Activated T-helper 2 cell treated with anti-CD3 and anti-CD28 coated beads, Interferon-gamma antibody, Interleukin-2, Interleukin-4, amounts not matched to agents 10 μg/mL and 5 μg/mL and 100 μg/mL, durations not matched to agents 14 hours and 24 hours and 36 hours (primary cell): ENCODE results near the gene TULP3. TPM values are rescaled to one million over a fixed set of nuclear protein-coding genes. Genes with fewer than 3 reads are reported as not detected.

ENCODE experiments used
- DNase-seq: peaks from one replicate; pipeline ENCODE4 v3.0.0; 2021; ENCODE audit warnings: low spot score
- H3K27ac Mint-ChIP-seq: one replicate; pipeline ENCODE4 v1.8.0; 2021; ENCODE audit warnings: mixed read lengths
- H3K27me3 Mint-ChIP-seq: one replicate; pipeline ENCODE4 v1.8.0; 2021; ENCODE audit warnings: low read depth, mixed read lengths
- H3K36me3 Mint-ChIP-seq: one replicate; pipeline ENCODE4 v1.8.0; 2021; ENCODE audit warnings: low read depth, mixed read lengths
- H3K4me1 Mint-ChIP-seq: one replicate; pipeline ENCODE4 v1.8.0; 2021; ENCODE audit warnings: low read depth, mixed read lengths
- H3K4me3 Mint-ChIP-seq: one replicate; pipeline ENCODE4 v1.8.0; 2021; ENCODE audit warnings: low read depth, mild to moderate bottlenecking, moderate library complexity, mixed read lengths
- H3K9me3 Mint-ChIP-seq: one replicate; pipeline ENCODE4 v1.8.0; 2021; ENCODE audit warnings: mixed read lengths
- intact Hi-C: fragments of 100-400 bp; cut with micrococcal nuclease; formaldehyde crosslinking; loops from one replicate; pipeline ENCODE4 v1.15.1; 2023
- total RNA-seq: library from RNA; stranded (reverse); gene quantifications from 2 replicates; pipeline ENCODE4 v1.2.3, GENCODE V29; 2022

TULP3 gene
- total RNA-seq, 1 donor from 2014 or later = 6.4 TPM

- H3K27ac Mint-ChIP-seq = no peak overlapping the region
- intact Hi-C loops = no loop called here
- no peak for DNase-seq
- H3K4me1 Mint-ChIP-seq = peaks cover 9% of the 10 kb centered on the region
- peaks cover 29% of the 10 kb centered on the region for H3K27me3 Mint-ChIP-seq
- no peaks in the 10 kb centered on the region for H3K9me3 Mint-ChIP-seq
- no peak overlapping the region for H3K4me3 Mint-ChIP-seq
- H3K36me3 Mint-ChIP-seq = no peaks in the 10 kb centered on the region
These were observed 73.1 kb downstream of the TULP3 start for GRCh38 chr12:2963760-2964292.

GRCh38 chr12:2967651-2968050 lies 77.0 kb downstream of the TULP3 start:
- Mint-ChIP-seq H3K4me1 (no peaks in the 10 kb centered on the region), H3K27ac (no peak overlapping the region), H3K9me3 (no peaks in the 10 kb centered on the region), H3K4me3 (no peak overlapping the region), H3K36me3 (no peaks in the 10 kb centered on the region), H3K27me3 (peaks cover 10% of the 10 kb centered on the region)
- intact Hi-C loops = no loop called here
- no peak for DNase-seq

DNA sequence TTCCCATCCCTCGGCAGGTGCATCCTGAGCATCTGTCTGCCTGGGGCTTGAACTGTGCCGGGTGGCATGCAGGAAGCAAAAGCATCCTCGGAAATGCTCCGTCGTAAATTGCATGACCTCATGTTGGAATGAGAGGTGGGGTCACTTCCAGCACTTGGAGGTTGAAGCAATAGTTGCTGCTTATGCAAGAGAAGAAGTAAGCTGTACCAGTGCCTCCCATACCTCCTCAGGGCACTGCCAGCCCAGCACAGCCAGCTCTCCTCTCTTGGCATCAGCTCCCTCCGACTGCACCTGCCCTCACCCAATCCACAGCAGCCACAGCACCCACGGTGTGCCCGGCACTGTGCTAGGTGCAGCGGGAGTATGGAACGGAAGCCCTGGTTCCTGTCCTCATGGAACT lies 80.1 kb downstream of the TULP3 start:
- H3K9me3 Mint-ChIP-seq = no peaks in the 10 kb centered on the region
- no peaks in the 10 kb centered on the region for H3K27me3 Mint-ChIP-seq
- H3K27ac Mint-ChIP-seq = no peak overlapping the region
- intact Hi-C loops = no loop called here
- H3K4me3 Mint-ChIP-seq = no peak overlapping the region
- H3K4me1 Mint-ChIP-seq = no peaks in the 10 kb centered on the region
- DNase-seq = no peak
- no peaks in the 10 kb centered on the region for H3K36me3 Mint-ChIP-seq

DNA sequence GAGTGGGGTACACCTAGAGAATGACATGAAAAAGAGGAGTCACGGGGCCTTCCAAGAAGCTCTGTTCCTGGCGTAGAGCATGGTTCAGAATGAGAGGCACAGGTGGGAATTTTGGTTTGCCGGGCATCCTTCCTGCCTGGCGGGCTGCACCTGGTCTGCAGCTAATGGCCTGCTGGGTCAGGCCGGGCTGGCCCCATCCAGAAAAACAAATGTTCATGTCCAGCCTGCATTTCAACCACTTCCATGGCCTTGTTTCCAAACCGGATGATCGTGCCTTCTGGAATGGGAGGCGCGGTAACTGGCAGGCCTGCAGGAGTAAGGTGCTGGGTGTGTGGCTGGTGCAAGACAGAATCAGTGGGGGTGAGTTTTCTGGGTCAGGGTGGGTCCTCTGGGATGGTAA lies 82.9 kb downstream of the TULP3 start:
- H3K4me3 Mint-ChIP-seq = no peak overlapping the region
- no peak overlapping the region for H3K27ac Mint-ChIP-seq
- no peaks in the 10 kb centered on the region for H3K9me3 Mint-ChIP-seq
- no peaks in the 10 kb centered on the region for H3K36me3 Mint-ChIP-seq
- H3K27me3 Mint-ChIP-seq = no peaks in the 10 kb centered on the region
- H3K4me1 Mint-ChIP-seq = no peaks in the 10 kb centered on the region
- DNase-seq = no peak
- intact Hi-C loops = no loop called here

- Mint-ChIP-seq H3K36me3 (no peaks in the 10 kb centered on the region), H3K27me3 (no peaks in the 10 kb centered on the region), H3K27ac (no peak overlapping the region), H3K4me3 (no peak overlapping the region), H3K4me1 (no peaks in the 10 kb centered on the region), H3K9me3 (no peaks in the 10 kb centered on the region)
- DNase-seq = no peak
- intact Hi-C loops = no loop called here
These were observed 83.9 kb downstream of the TULP3 start for GRCh38 chr12:2974560-2974971.

DNA sequence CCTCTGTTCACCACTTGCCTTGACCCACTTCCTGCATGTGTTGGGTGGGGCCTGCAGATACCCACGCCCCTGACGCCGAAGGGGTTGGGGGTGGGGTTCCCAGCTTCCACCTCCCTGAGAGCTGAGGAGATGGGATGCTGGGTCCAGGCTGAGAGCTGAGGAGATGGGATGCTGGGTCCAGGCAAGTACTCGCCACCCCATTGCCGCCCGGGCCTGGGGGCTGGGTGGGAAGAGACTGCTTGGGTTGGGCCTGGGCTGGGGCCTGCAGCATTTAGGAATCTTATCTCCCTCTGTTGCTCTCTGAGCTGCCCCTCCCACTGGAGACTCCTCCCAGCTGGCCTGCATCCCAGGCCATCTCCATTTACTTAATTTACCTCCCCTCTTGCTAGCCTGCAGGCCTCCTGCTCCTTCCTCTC lies 85.9 kb downstream of the TULP3 start:
- H3K4me1 Mint-ChIP-seq = no peaks in the 10 kb centered on the region
- no peaks in the 10 kb centered on the region for H3K36me3 Mint-ChIP-seq
- intact Hi-C loops = no loop called here
- no peak for DNase-seq
- H3K27ac Mint-ChIP-seq = no peak overlapping the region
- H3K4me3 Mint-ChIP-seq = no peak overlapping the region
- no peaks in the 10 kb centered on the region for H3K27me3 Mint-ChIP-seq
- H3K9me3 Mint-ChIP-seq = no peaks in the 10 kb centered on the region

DNA sequence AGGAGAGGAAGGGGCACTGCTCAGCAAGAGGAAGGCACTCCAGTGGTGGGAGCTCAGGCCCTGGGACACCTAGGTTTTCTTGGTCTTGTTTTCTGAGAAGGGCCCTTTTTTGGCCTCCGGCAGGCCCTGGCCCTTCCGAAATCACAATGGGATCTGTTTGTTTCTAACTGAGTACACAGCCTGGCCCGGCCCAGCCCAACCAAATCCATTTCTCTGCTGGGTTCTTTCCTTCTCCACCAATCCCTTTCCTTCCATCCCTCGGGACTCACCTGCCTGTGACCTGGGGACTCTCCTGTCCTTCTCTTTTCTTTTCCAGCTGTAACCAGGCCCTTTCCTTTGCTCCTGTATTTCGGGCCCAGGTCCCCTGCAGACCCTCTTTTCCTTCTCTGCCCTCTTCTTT lies 87.1 kb downstream of the TULP3 start:
- H3K27ac Mint-ChIP-seq = no peak overlapping the region
- H3K4me1 Mint-ChIP-seq = no peaks in the 10 kb centered on the region
- no peaks in the 10 kb centered on the region for H3K9me3 Mint-ChIP-seq
- H3K36me3 Mint-ChIP-seq = no peaks in the 10 kb centered on the region
- no peak for DNase-seq
- H3K27me3 Mint-ChIP-seq = no peaks in the 10 kb centered on the region
- intact Hi-C loops = no loop called here
- H3K4me3 Mint-ChIP-seq = no peak overlapping the region

DNA sequence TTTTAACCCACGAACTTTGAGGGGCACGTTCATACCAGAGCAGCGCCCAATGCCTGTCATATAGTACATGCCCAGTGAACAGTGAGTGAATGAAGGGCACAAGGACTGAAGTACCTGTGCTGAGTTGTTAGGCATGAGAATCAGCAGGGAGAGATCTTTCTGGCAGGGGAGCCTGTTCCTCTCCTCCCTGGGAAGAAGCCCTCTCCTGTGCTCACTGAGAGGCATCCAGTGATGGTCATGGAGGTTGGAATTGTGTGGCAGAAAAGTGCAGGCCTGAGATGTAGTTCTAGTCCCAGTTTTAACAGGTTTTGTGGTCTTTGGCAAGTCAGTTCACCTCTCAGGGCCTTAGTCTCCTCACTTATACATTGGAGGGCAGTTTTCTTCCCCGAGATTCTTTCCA lies 89.1 kb downstream of the TULP3 start:
- no peaks in the 10 kb centered on the region for H3K27me3 Mint-ChIP-seq
- intact Hi-C loops = no loop called here
- no peak overlapping the region for H3K4me3 Mint-ChIP-seq
- DNase-seq = no peak
- H3K9me3 Mint-ChIP-seq = no peaks in the 10 kb centered on the region
- H3K4me1 Mint-ChIP-seq = no peaks in the 10 kb centered on the region
- H3K36me3 Mint-ChIP-seq = no peaks in the 10 kb centered on the region
- H3K27ac Mint-ChIP-seq = no peak overlapping the region

GRCh38 chr12:2980630-2981029 lies 89.9 kb downstream of the TULP3 start:
- no peaks in the 10 kb centered on the region for H3K27me3 Mint-ChIP-seq
- H3K36me3 Mint-ChIP-seq = no peaks in the 10 kb centered on the region
- intact Hi-C loops = no loop called here
- DNase-seq = no peak
- no peaks in the 10 kb centered on the region for H3K4me1 Mint-ChIP-seq
- no peaks in the 10 kb centered on the region for H3K9me3 Mint-ChIP-seq
- H3K27ac Mint-ChIP-seq = no peak overlapping the region
- no peak overlapping the region for H3K4me3 Mint-ChIP-seq

- no peak for DNase-seq
- Mint-ChIP-seq H3K27me3 (no peaks in the 10 kb centered on the region), H3K4me3 (no peak overlapping the region), H3K27ac (no peak overlapping the region), H3K36me3 (no peaks in the 10 kb centered on the region), H3K4me1 (no peaks in the 10 kb centered on the region), H3K9me3 (no peaks in the 10 kb centered on the region)
- intact Hi-C loops = no loop called here
These were observed 91.7 kb downstream of the TULP3 start for GRCh38 chr12:2982361-2982760.

DNA sequence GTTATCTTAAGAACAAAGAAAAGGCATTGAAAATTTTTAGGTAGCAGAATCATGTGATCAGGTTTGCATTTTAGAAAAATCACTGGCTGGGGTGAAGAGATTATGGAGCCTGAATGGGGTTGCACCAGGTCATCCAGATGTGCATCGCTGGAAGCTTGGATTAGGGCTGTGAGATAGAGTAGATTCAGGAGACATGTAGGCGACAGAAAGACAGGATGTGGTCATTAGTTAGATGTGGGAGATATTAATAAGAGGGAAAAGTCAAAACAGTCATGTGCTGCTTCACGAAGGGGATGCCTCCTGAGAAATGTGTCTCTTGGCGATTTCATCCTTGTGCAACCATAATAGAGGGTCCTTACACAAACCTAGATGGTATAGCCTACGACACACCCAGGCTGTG lies 93.6 kb downstream of the TULP3 start:
- Mint-ChIP-seq H3K36me3 (no peaks in the 10 kb centered on the region), H3K9me3 (no peaks in the 10 kb centered on the region), H3K27me3 (no peaks in the 10 kb centered on the region), H3K4me1 (no peaks in the 10 kb centered on the region), H3K4me3 (no peak overlapping the region), H3K27ac (no peak overlapping the region)
- no peak for DNase-seq
- intact Hi-C loops = no loop called here

GRCh38 chr12:2984698-2985097 lies 94.0 kb downstream of the TULP3 start:
- Mint-ChIP-seq H3K9me3 (peaks cover 1% of the 10 kb centered on the region), H3K36me3 (no peaks in the 10 kb centered on the region), H3K4me1 (no peaks in the 10 kb centered on the region), H3K27me3 (no peaks in the 10 kb centered on the region), H3K27ac (no peak overlapping the region), H3K4me3 (no peak overlapping the region)
- intact Hi-C loops = no loop called here
- DNase-seq = no peak

GRCh38 chr12:2986876-2987275 lies 96.2 kb downstream of the TULP3 start:
- H3K36me3 Mint-ChIP-seq = no peaks in the 10 kb centered on the region
- H3K4me3 Mint-ChIP-seq = no peak overlapping the region
- no peaks in the 10 kb centered on the region for H3K4me1 Mint-ChIP-seq
- H3K9me3 Mint-ChIP-seq = peaks cover 4% of the 10 kb centered on the region
- intact Hi-C loops = no loop called here
- no peak for DNase-seq
- H3K27me3 Mint-ChIP-seq = no peaks in the 10 kb centered on the region
- H3K27ac Mint-ChIP-seq = no peak overlapping the region

GRCh38 chr12:2988494-2988893 lies 97.8 kb downstream of the TULP3 start:
- Mint-ChIP-seq H3K36me3 (no peaks in the 10 kb centered on the region), H3K4me1 (no peaks in the 10 kb centered on the region), H3K4me3 (no peak overlapping the region), H3K27me3 (no peaks in the 10 kb centered on the region), H3K9me3 (peaks cover 4% of the 10 kb centered on the region), H3K27ac (no peak overlapping the region)
- no peak for DNase-seq
- intact Hi-C loops = no loop called here
